HEK293 (cell line): ENCODE data around the gene LCN2.

Source experiments
- CTCF ChIA-PET: fragments of 350-600 bp; formaldehyde crosslinking; extraction: SDS; loops from one replicate; lab custom pipeline; 2021; ENCODE audit warnings: antibody characterized with exemption; lab: Yijun Ruan, JAX
- POLR2A ChIA-PET: fragments of 300-600 bp; formaldehyde crosslinking; extraction: SDS; loops from one replicate; lab custom pipeline; 2020; ENCODE audit warnings: antibody characterized with exemption, inconsistent platforms; lab: Yijun Ruan, JAX
- H3K27ac ChIP-seq: fragments of 200-500 bp; sonication (Bioruptor generic); 2 replicates; pipeline ENCODE4 v1.5.1; 2014; ENCODE audit warnings: low read depth, low read length, control low read depth, inconsistent platforms; ENCODE audit errors: extremely low read depth
- H3K36me3 ChIP-seq, 2 experiments: fragments of 200-500 bp in 1 of 2; sonication (Bioruptor generic) in 1 of 2; 1 replicate in 1 of 2; 2 replicates in 1 of 2; pipeline ENCODE4 v1.5.1; 2014 to 2017; ENCODE audit warnings: inconsistent platforms in 2 of 2, low read length in 2 of 2; ENCODE audit not compliant: control insufficient read depth in 2 of 2, insufficient read depth in 1 of 2
- H3K4me1 ChIP-seq: fragments of 200-500 bp; sonication (Bioruptor generic); 2 replicates; pipeline ENCODE4 v1.5.1; 2014; ENCODE audit warnings: mild to moderate bottlenecking, low read length, inconsistent platforms; ENCODE audit not compliant: control insufficient read depth, insufficient read depth
- H3K4me3 ChIP-seq: 2 replicates; pipeline ENCODE4 v1.5.1; 2011; ENCODE audit warnings: low read depth, mild to moderate bottlenecking, control low read depth, low read length, moderate library complexity
- H3K9me3 ChIP-seq: fragments of 200-500 bp; sonication (Bioruptor generic); 2 replicates; pipeline ENCODE4 v1.5.1; 2014; ENCODE audit warnings: low read depth, low read length, inconsistent platforms; ENCODE audit not compliant: control insufficient read depth, insufficient read depth
- OSR2 ChIP-seq: fragments of 450-650 bp; formaldehyde crosslinking; IDR thresholded peaks from 2 replicates; pipeline ENCODE4 v1.5.1; 2016; ENCODE audit warnings: missing biosample characterization, missing genetic modification characterization
- OVOL3 ChIP-seq: fragments of 450-650 bp; formaldehyde crosslinking; IDR thresholded peaks from 2 replicates; pipeline ENCODE4 v1.5.1; 2016; ENCODE audit warnings: missing biosample characterization, missing genetic modification characterization
- REPIN1 ChIP-seq: fragments of 450-650 bp; formaldehyde crosslinking; IDR thresholded peaks from 2 replicates; pipeline ENCODE4 v1.5.1; 2017; ENCODE audit warnings: missing biosample characterization, missing genetic modification characterization, low read depth
- TCF7L2 ChIP-seq: IDR thresholded peaks from 2 replicates; pipeline ENCODE4 v1.6.1; 2011; ENCODE audit warnings: low read depth, mild to moderate bottlenecking, inconsistent platforms, low read length, moderate library complexity, borderline replicate concordance
- YY2 ChIP-seq: fragments of 450-650 bp; formaldehyde crosslinking; IDR thresholded peaks from 2 replicates; pipeline ENCODE4 v1.5.1; 2016; ENCODE audit warnings: missing biosample characterization, missing genetic modification characterization
- ZNF10 ChIP-seq: fragments of 450-650 bp; formaldehyde crosslinking; IDR thresholded peaks from 2 replicates; pipeline ENCODE4 v1.5.1; 2017; ENCODE audit warnings: missing biosample characterization, missing genetic modification characterization
- ZNF501 ChIP-seq: fragments of 450-650 bp; formaldehyde crosslinking; IDR thresholded peaks from 2 replicates; pipeline ENCODE4 v1.5.1; 2016; ENCODE audit warnings: missing biosample characterization, missing genetic modification characterization
- ZNF510 ChIP-seq: fragments of 450-650 bp; formaldehyde crosslinking; IDR thresholded peaks from 2 replicates; pipeline ENCODE4 v1.5.1; 2018; ENCODE audit warnings: mild to moderate bottlenecking, missing genetic modification characterization, missing biosample characterization; ENCODE audit not compliant: insufficient replicate concordance
- ZNF521 ChIP-seq: fragments of 450-650 bp; formaldehyde crosslinking; IDR thresholded peaks from 2 replicates; pipeline ENCODE4 v1.5.1; 2017; ENCODE audit warnings: missing biosample characterization, mild to moderate bottlenecking, missing genetic modification characterization
- ZNF558 ChIP-seq: fragments of 450-650 bp; formaldehyde crosslinking; IDR thresholded peaks from 2 replicates; pipeline ENCODE4 v1.5.1; 2016; ENCODE audit warnings: missing biosample characterization, missing genetic modification characterization
- ZNF561 ChIP-seq: fragments of 450-650 bp; IDR thresholded peaks from 2 replicates; pipeline ENCODE4 v1.5.1; 2018; ENCODE audit warnings: missing biosample characterization, missing genetic modification characterization, borderline replicate concordance
- ZNF571 ChIP-seq: fragments of 450-650 bp; formaldehyde crosslinking; IDR thresholded peaks from 2 replicates; pipeline ENCODE4 v1.5.0; 2017; ENCODE audit warnings: missing biosample characterization, missing genetic modification characterization
- ZNF623 ChIP-seq: fragments of 450-650 bp; formaldehyde crosslinking; IDR thresholded peaks from 2 replicates; pipeline ENCODE4 v1.5.1; 2016; ENCODE audit warnings: missing biosample characterization, missing genetic modification characterization
- ZNF670 ChIP-seq: fragments of 450-650 bp; formaldehyde crosslinking; IDR thresholded peaks from 2 replicates; pipeline ENCODE4 v1.5.1; 2016; ENCODE audit warnings: missing biosample characterization, missing genetic modification characterization, low read depth
- ZNF777 ChIP-seq: fragments of 450-650 bp; formaldehyde crosslinking; IDR thresholded peaks from 2 replicates; pipeline ENCODE4 v1.5.1; 2017; ENCODE audit warnings: missing biosample characterization, missing genetic modification characterization, borderline replicate concordance
- ZNF837 ChIP-seq: fragments of 450-650 bp; formaldehyde crosslinking; IDR thresholded peaks from 2 replicates; pipeline ENCODE4 v1.5.1; 2016; ENCODE audit warnings: missing biosample characterization, missing genetic modification characterization
- TF ChIP-seq, protein P1 (sequence below): fragments of 450-650 bp; formaldehyde crosslinking; IDR thresholded peaks from 2 replicates; pipeline ENCODE4 v1.5.1; 2016; ENCODE audit warnings: missing biosample characterization, missing genetic modification characterization, low read depth
- TF ChIP-seq, protein P2 (sequence below): fragments of 450-650 bp; formaldehyde crosslinking; IDR thresholded peaks from 2 replicates; pipeline ENCODE4 v1.5.1; 2016; ENCODE audit warnings: missing biosample characterization, missing genetic modification characterization
- TF ChIP-seq, protein P3 (sequence below): fragments of 450-650 bp; formaldehyde crosslinking; IDR thresholded peaks from 2 replicates; pipeline ENCODE4 v1.5.1; 2016; ENCODE audit warnings: missing biosample characterization, missing genetic modification characterization
- TF ChIP-seq, protein P4 (sequence below): fragments of 450-650 bp; formaldehyde crosslinking; IDR thresholded peaks from 2 replicates; pipeline ENCODE4 v1.5.1; 2016; ENCODE audit warnings: missing biosample characterization, missing genetic modification characterization
- TF ChIP-seq, protein P5 (sequence below): fragments of 450-650 bp; formaldehyde crosslinking; IDR thresholded peaks from 2 replicates; pipeline ENCODE4 v1.5.1; 2017; ENCODE audit warnings: missing biosample characterization, missing genetic modification characterization

Gene LCN2

DNA sequence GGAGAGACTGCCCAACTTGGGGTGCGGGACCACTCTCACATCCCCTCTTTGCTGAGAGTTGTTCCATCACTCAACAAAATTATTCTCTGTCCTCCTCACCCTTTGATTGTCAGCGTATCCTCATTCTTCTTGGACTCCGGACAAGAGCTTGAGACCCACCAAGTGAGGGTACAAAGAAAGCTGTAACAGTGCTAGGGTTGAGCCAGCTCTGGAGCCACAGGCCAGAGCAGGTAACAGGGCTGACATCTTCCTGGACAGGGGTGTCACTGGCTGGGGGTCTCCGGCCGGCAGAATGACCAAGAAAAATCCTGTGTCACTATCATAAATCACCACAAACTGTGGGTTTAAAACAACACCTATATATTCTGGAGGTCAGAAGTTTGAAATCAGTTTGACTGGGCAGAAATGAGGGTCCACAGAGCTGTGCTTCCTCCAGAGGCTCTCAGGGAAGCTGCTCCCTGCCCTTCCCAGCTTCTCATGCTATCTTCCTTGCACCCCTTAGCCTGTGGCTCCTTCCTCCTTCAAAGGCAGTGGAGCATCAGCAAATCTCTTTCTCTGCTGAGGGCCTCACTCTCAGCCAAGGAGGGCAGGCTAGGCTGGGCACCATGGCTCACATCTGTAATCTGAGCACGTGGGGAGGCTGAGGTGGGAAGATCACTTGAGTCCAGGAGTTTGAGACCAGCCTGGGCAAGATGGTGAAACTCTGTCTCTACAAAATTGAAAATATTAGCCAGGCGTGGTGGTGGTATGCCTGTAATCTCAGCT is 6.7 kb downstream of the LCN2 start:
- no peak overlapping the region for H3K4me3 ChIP-seq
- POLR2A ChIA-PET = no interaction called here
- H3K27ac ChIP-seq = no peak overlapping the region
- no peaks in the 10 kb centered on the region for H3K9me3 ChIP-seq
- CTCF ChIA-PET = interaction anchor here (0.7 kb wide), 3 partner anchors 42 to 350 kb away, joined by 3 read pairs; no protein-coding TSS in a partner anchor
- H3K4me1 ChIP-seq = no peaks in the 10 kb centered on the region
- no peak for TF ChIP-seq ZNF777 (tag by site-specific recombination)
- TF ChIP-seq ZNF510 (tag by site-specific recombination) = no peak
- TF ChIP-seq ZNF571 (tag by site-specific recombination) = no peak
- no peak for TF ChIP-seq YY2 (tag by site-specific recombination)
- no peak for TF ChIP-seq ZNF561 (tag by site-specific recombination)
- no peak for TF ChIP-seq TCF7L2
- TF ChIP-seq REPIN1 (tag by site-specific recombination) = no peak
- no peak for TF ChIP-seq OSR2
- no peak for TF ChIP-seq ZNF837 (tag by site-specific recombination)
- no peak for TF ChIP-seq ZNF10 (tag by site-specific recombination)
- TF ChIP-seq, protein P1, sequence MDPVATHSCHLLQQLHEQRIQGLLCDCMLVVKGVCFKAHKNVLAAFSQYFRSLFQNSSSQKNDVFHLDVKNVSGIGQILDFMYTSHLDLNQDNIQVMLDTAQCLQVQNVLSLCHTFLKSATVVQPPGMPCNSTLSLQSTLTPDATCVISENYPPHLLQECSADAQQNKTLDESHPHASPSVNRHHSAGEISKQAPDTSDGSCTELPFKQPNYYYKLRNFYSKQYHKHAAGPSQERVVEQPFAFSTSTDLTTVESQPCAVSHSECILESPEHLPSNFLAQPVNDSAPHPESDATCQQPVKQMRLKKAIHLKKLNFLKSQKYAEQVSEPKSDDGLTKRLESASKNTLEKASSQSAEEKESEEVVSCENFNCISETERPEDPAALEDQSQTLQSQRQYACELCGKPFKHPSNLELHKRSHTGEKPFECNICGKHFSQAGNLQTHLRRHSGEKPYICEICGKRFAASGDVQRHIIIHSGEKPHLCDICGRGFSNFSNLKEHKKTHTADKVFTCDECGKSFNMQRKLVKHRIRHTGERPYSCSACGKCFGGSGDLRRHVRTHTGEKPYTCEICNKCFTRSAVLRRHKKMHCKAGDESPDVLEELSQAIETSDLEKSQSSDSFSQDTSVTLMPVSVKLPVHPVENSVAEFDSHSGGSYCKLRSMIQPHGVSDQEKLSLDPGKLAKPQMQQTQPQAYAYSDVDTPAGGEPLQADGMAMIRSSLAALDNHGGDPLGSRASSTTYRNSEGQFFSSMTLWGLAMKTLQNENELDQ = no peak
- TF ChIP-seq ZNF558 = no peak
- TF ChIP-seq ZNF670 (tag by site-specific recombination) = no peak
- TF ChIP-seq, protein P2, sequence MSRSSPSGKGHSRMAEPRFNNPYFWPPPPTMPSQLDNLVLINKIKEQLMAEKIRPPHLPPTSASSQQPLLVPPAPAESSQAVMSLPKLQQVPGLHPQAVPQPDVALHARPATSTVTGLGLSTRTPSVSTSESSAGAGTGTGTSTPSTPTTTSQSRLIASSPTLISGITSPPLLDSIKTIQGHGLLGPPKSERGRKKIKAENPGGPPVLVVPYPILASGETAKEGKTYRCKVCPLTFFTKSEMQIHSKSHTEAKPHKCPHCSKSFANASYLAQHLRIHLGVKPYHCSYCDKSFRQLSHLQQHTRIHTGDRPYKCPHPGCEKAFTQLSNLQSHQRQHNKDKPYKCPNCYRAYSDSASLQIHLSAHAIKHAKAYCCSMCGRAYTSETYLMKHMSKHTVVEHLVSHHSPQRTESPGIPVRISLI (tag by site-specific recombination) = no peak
- TF ChIP-seq, protein P3, sequence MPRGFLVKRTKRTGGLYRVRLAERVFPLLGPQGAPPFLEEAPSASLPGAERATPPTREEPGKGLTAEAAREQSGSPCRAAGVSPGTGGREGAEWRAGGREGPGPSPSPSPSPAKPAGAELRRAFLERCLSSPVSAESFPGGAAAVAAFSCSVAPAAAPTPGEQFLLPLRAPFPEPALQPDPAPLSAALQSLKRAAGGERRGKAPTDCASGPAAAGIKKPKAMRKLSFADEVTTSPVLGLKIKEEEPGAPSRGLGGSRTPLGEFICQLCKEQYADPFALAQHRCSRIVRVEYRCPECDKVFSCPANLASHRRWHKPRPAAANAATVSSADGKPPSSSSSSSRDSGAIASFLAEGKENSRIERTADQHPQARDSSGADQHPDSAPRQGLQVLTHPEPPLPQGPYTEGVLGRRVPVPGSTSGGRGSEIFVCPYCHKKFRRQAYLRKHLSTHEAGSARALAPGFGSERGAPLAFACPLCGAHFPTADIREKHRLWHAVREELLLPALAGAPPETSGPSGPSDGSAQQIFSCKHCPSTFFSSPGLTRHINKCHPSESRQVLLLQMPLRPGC (tag by site-specific recombination) = no peak
- no peak for TF ChIP-seq ZNF521 (tag by site-specific recombination)
- no peak for TF ChIP-seq OVOL3 (tag by site-specific recombination)
- TF ChIP-seq, all 188 proteins: peak for 0
- no peaks in the 10 kb centered on the region for H3K36me3 ChIP-seq

DNA sequence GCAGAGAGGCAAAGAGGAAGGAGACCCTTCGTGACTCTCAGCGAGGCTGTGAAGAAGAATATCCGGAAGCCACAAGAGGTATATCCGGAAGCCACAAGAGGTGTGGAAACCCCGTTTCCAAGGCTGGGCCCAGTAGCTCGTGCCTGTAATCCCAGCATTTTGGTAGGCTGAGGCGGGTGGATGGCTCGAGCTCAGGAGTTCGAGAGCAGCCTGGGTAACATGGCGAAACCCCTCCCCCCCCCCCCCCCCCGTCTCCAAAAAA is 10.2 kb downstream of the LCN2 start:
- peak overlapping the region; percentile 39 for H3K4me3 ChIP-seq
- peaks cover 0 to 28% of the 10 kb centered on the region in 2 experiments; a peak in 1 of 3 replicates for H3K36me3 ChIP-seq
- H3K27ac ChIP-seq = peak overlapping the region; percentile 78
- ChIA-PET POLR2A (interaction anchor here (0.6 to 3.9 kb wide), 16 partner anchors 8 to 565 kb away, joined by 3 to 30 read pairs (median 4); partner anchors contain the start of genes CIZ1, NAIF1 and SLC25A25), CTCF (interaction anchor here (0.5 to 1.9 kb wide), 4 partner anchors 9 to 31 kb away, joined by 3 to 5 read pairs (median 4); no protein-coding TSS in a partner anchor)
- TF ChIP-seq, protein P4, sequence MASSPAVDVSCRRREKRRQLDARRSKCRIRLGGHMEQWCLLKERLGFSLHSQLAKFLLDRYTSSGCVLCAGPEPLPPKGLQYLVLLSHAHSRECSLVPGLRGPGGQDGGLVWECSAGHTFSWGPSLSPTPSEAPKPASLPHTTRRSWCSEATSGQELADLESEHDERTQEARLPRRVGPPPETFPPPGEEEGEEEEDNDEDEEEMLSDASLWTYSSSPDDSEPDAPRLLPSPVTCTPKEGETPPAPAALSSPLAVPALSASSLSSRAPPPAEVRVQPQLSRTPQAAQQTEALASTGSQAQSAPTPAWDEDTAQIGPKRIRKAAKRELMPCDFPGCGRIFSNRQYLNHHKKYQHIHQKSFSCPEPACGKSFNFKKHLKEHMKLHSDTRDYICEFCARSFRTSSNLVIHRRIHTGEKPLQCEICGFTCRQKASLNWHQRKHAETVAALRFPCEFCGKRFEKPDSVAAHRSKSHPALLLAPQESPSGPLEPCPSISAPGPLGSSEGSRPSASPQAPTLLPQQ = peak; percentile 50; the same call in 1 of the 2 replicates
- TF ChIP-seq ZNF623 (tag by site-specific recombination) (no peak), ZNF501 (tag by site-specific recombination) (0 out of 2 replicates have a peak, but pooled peaks have one; percentile 23)
- TF ChIP-seq, protein P5, sequence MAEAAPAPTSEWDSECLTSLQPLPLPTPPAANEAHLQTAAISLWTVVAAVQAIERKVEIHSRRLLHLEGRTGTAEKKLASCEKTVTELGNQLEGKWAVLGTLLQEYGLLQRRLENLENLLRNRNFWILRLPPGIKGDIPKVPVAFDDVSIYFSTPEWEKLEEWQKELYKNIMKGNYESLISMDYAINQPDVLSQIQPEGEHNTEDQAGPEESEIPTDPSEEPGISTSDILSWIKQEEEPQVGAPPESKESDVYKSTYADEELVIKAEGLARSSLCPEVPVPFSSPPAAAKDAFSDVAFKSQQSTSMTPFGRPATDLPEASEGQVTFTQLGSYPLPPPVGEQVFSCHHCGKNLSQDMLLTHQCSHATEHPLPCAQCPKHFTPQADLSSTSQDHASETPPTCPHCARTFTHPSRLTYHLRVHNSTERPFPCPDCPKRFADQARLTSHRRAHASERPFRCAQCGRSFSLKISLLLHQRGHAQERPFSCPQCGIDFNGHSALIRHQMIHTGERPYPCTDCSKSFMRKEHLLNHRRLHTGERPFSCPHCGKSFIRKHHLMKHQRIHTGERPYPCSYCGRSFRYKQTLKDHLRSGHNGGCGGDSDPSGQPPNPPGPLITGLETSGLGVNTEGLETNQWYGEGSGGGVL (tag by site-specific recombination) = no peak
- H3K9me3 ChIP-seq = no peaks in the 10 kb centered on the region
- H3K4me1 ChIP-seq = no peaks in the 10 kb centered on the region
